GM19324 (cell line): ENCODE data around the gene FARS2.

ENCODE experiments used
- ATAC-seq: cut with Tn5 transposase; IDR thresholded peaks from one replicate; pipeline ENCODE4 v1.9.1; 2021; ENCODE audit warnings: mild to moderate bottlenecking, moderate library complexity; ENCODE audit not compliant: unreplicated experiment, low FRiP score

FARS2 gene

DNA sequence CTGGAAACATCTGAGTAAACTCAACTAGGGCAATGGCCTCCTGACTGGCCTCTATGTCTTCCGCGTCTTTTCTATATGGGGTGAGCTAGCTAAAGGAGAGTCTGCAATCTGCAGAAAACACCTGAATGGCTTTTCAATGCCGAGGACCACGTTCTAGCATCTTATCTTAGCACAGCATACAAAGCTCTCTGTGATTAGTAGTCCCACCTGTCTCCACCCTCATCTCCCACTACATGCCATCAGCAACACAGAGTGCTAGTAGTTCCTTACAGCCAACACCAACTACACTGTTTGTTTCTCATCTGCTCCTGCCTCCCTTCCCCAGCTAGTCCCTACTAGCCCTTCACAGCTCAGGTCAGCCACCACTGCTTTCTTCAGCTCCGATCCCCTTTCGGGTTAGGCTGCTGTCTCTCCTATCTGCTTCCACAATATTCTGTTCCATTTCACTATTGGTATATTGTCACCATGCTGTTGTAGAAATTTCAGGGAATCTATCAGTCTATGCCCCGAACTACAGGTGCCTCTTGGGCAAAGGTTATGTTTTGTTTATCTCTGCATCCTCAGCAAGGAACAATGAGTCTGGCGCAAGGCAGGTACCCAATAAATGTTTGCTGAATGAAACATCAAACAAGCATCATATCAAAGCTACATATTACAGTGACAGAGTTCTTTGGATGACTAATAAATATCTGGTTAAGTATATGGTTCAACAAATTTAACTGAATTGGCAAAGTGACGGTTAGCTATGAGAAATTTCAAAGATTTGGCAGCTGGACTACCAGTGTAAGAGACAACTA lies 12.8 kb upstream of the FARS2 start:
- no peak for ATAC-seq

DNA sequence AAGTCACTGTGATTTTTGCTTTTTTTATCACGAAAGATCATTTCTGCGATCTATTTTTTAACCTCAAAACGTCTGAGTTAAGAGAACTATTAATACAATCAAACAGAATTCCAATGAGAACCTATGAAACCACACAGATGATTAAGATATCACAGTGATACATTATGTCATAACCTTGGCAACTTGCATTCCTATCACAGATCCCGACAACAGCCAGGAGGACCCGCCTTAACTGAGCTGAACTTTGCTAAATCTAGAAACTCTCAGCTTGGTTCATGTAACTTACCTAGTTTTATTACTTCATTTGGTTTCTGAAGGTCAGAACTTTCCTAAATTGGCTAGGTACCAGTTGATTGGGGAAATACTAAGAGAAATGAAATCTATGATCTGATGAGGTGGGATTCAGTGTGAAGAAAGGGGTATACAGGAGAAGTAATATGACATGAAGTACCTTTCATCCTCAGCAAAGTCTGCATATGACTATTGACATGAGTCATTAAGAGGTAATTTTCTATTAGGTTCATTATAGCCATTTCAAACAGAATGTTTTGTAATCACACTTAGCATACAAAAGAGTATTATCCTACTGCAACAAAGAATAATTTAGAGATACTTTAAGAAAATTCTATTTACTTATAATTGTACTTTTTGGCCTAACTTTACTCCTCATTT lies 11.7 kb upstream of the FARS2 start:
- ATAC-seq = no peak

DNA sequence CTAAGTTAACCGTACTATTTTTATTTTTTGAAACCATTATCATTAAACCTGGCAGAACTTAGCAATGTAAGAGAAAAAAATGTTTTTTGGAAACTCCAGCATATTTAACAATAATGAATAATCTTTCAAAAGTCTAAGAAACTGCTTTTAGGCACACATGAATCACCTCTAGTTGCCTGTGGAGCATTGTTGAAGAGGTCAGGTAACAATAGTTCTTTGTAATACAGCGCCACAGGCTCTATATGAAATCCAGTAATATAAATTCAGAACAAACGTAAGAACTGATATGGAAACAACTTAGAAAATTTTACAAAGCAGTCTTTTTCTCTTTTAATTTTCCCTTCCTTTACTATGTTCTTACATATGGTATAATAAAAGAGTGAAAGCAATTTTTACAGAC lies 10.9 kb upstream of the FARS2 start:
- no peak for ATAC-seq

DNA sequence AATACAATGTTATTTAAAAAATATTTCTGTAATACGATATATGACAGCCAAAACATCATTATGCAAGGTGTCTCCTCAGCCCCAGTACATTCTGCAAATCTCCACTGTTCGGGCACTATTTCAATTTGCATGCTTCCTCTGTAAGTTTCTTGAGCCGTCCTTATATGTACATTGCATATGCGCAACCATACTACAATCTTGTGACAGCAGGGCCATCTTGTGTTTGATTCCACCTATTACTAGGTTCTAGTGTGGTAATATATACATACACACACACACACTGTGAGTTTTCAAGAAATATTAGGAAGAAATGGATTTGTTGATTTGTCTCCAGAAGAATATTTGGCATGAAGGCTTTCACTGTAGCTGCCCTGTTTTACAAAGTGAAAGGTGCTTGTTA lies 10.4 kb upstream of the FARS2 start:
- ATAC-seq = no peak

GRCh38 chr6:5256952-5257351 lies 4.4 kb upstream of the FARS2 start:
- no peak for ATAC-seq

DNA sequence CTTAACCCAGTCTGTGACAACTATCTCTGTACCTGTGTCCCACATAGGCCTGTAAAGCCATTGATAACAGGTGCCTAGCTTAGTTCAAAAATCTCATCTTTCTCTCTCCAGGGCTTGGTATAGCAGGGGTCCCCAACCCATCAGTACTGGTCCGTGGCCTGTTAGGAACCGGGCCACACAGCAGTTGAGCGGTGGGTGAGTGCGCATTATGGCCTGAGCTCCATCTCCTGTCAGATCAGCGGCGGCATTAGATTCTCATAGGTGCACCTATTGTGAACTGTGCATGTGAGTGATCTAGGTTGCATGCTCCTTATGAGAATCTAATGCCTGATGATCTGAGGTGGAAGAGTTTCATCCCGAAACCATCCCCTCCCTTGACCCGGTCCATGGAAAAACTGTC lies 3.9 kb upstream of the FARS2 start:
- no peak for ATAC-seq

DNA sequence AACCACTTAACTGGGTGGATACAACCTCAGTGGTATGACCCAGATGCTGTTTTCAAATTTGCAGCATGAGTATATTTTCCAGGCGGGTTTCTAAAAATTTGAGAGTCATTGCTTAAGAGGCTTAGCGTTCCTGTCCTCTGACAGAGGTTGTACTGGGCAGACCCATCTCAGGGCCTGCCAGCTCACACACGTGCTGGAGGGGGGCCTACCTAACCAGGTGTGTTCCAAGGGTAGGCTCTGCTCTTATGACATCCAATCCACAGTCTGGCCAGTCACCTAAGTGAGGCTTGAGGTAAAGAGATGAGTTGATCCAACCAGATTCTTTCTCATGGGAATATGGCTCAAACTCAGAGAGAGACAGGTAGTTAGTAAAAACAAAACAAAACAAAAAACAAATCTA lies 1.9 kb upstream of the FARS2 start:
- no peak for ATAC-seq

- ATAC-seq = peak; percentile 66
Measured at GRCh38 chr6:5260111-5260620, 1.1 kb upstream of the FARS2 start.

GRCh38 chr6:5261545-5262109 lies 314 bp downstream of the FARS2 start:
- ATAC-seq = no peak

DNA sequence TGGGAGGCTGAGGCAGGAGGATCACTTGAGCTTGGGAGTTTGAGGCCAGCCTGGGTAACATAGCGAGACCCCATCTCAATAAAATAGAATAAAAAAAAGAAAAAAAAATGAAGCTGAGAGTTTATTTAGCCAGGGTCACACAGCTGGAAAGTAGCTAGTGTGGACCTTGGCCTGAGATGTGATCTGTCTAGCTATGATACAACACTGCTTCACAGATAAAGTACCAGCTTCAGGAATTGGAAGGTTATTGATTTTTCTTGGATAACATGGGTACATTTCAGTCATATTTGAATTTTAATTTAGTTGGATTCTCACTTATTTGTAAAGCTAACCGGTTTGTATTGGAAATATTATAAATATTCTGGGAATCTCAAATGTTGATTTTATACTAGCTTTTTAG lies 5.1 kb downstream of the FARS2 start:
- ATAC-seq = no peak

DNA sequence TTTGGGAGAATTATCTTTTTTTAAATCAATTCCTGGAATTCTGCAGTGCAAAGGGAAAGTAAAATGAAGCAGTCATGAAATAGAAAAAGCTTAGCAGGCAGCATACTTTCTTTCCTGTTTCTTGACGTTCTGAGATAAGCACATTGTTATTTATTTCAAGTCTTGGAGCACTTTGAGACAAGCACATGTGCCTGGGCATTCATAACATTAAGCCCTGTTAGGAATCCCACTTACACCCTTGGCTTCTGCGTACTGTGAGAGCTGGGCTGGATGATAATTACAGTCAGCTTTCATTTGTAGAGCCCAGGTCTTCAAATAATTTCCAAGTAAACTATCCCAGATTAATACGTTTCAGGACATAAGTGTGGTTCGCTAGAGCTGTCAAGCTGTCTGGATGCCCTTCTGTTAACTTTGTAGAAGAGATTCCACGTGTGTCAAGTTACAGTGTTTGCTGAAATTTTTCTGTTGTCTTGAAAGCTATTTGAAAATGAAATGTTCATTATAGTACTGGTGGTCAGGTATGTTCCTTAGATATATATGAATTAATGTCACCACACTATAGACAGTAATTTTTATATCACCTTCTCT lies 8.9 kb downstream of the FARS2 start:
- ATAC-seq = no peak

- no peak for ATAC-seq
Measured at GRCh38 chr6:5271926-5272325, 10.6 kb downstream of the FARS2 start.

DNA sequence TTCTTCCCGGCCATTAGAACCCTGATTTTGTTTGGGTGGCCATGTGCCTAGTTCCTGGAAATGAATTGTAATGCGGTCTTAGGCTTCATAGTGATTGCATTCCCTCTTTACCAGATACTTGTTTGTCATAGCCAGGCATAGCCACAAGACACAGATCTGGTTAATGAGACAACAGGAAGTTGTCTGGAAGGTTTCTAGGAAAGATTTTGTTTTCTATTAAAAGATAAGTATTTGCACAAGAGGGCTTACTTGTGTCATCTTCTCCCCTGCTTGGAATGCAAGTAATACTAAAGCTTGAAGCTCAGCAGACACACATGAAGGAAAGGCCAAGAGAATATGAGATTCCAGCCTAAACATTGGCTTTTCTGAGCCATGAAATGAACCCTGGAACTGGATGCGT lies 12.9 kb downstream of the FARS2 start:
- no peak for ATAC-seq

DNA sequence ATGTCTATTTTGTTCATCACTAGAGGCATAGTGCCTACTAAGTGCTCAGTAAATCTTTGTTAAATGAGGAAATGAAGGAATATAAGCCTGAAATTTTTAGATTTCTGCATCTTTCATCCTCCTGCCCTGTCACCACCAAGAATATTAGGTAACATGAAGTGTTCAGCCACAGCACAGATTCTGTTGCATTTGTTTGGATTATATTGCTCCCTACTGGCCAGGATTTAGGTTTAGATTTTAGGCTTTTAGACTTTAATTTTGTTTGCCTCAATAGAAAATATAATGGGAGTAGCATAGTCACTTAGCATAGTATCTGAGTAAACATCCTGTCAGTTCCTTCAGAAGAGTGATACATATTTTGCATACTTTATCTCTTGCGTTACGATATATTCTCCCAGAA lies 14.2 kb downstream of the FARS2 start:
- ATAC-seq = no peak

DNA sequence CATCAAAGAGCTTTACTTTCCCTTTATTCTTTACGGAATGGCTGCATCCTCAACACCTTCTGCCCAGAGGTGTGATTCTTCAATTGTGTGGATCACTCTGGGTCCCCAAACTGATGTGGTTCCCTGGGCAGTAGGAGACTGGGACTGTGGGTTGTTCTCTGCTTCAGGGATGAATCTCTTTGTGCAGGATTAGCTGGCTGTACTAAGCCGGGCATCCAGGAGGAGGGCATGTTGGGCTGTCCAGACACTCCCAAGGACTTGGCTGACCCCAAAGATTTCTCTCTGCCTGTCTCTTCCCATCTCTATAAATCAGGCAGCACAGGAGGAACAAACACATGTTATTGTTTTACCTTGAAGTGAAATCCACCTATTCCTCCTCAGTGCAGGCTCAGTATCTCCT lies 15.3 kb downstream of the FARS2 start:
- ATAC-seq = no peak

- no peak for ATAC-seq
Measured at GRCh38 chr6:5277589-5277988, 16.3 kb downstream of the FARS2 start.

DNA sequence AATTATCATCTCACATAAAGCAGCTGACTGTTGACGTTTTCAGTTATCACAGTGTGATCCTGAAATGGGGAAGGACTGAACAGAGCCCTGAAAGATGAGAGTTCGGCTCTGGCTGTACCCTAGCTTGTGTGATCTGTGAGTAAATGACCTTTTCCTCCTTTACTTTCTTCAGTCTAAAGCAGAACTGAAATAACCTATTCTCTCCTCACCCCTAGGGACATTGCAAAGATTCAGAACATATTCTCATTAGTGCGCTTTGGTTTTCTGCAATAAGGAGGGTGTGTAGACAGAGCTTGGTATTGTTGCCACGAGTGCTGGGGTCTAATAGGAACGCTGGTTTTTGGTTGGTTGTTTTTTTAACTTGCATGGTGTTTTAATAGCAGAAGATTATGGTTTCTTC lies 16.7 kb downstream of the FARS2 start:
- ATAC-seq = peak; percentile 66

DNA sequence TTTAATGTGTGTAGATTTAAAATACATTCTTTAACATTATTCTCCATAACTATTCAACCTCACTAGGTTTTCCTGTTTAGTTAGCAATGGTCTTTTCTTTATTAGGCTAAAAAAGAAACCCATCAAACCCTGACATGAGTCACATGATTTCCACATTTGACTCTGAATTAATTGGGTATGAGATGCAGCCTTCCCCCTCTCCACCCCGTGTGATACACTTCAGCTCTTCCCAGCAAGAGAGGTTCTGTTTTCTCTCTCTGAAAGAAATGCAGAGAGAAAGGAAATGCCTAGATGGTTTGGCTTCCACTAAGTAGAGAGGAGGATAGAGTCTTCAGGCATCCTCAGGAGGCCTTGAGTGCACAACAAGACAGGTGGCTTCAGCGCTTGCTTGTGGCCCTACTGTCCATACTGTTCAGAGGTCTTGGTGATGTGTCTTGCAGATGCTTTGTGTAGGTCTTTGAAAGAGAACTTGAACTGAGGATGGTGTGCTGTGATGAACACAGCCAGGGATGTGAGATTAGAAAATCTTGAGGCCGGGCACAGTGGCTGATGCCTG lies 17.3 kb downstream of the FARS2 start:
- ATAC-seq = no peak

DNA sequence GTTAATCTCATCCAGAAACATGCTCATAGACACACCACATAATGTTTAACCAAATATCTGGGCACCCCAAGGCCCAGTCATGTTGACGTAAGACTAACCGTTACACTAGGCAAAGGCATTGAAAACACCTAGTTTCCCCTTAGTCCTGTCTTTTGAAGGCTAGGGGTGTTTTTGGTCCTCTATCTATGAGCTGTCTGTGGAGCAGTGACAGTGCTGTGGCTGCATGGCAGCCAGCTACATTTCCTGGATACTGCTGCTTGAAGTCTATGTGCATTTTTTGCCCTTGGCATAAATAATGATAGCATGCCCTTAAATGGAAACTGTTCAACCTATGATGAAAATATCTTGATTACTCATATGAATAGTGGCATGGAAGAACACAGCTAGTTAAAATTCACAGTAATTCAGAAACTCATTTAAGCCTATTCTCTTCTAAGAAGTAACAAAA lies 18.6 kb downstream of the FARS2 start:
- ATAC-seq = no peak

GRCh38 chr6:5280920-5281319 lies 19.6 kb downstream of the FARS2 start:
- ATAC-seq = no peak

GRCh38 chr6:5282191-5282623 lies 20.9 kb downstream of the FARS2 start:
- ATAC-seq = no peak
